GM12874 (cell line): ENCODE results near the gene CCDC149.

ENCODE experiments used
- TF ChIP-seq, protein P1 (sequence below): IDR thresholded peaks from 2 replicates; pipeline ENCODE4 v1.5.1; 2011; ENCODE audit warnings: low read depth, mild to moderate bottlenecking, control low read depth, low read length, moderate library complexity; ENCODE audit not compliant: insufficient read depth

CCDC149 gene

DNA sequence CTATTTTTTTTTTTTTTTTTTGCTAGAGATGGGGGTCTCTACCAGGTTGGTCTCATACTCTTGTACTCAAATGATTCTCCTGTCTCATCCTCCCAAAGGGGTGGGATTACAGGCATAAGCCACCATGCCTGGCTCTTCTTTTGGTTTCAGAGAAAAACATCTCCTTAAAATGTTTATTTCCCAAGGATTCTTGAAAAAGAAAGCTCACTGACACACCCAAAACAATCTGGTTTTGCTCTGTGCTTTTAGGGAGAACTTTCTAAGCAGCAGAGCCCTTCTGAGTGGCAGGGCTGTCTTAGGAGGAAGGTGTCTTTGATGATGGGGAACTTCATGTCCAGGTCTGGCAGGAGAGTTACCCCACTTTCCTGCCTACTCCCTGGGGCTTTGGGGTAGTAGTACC, 116.2 kb downstream of the CCDC149 start:
- TF ChIP-seq, protein P1, sequence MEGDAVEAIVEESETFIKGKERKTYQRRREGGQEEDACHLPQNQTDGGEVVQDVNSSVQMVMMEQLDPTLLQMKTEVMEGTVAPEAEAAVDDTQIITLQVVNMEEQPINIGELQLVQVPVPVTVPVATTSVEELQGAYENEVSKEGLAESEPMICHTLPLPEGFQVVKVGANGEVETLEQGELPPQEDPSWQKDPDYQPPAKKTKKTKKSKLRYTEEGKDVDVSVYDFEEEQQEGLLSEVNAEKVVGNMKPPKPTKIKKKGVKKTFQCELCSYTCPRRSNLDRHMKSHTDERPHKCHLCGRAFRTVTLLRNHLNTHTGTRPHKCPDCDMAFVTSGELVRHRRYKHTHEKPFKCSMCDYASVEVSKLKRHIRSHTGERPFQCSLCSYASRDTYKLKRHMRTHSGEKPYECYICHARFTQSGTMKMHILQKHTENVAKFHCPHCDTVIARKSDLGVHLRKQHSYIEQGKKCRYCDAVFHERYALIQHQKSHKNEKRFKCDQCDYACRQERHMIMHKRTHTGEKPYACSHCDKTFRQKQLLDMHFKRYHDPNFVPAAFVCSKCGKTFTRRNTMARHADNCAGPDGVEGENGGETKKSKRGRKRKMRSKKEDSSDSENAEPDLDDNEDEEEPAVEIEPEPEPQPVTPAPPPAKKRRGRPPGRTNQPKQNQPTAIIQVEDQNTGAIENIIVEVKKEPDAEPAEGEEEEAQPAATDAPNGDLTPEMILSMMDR: no peak

DNA sequence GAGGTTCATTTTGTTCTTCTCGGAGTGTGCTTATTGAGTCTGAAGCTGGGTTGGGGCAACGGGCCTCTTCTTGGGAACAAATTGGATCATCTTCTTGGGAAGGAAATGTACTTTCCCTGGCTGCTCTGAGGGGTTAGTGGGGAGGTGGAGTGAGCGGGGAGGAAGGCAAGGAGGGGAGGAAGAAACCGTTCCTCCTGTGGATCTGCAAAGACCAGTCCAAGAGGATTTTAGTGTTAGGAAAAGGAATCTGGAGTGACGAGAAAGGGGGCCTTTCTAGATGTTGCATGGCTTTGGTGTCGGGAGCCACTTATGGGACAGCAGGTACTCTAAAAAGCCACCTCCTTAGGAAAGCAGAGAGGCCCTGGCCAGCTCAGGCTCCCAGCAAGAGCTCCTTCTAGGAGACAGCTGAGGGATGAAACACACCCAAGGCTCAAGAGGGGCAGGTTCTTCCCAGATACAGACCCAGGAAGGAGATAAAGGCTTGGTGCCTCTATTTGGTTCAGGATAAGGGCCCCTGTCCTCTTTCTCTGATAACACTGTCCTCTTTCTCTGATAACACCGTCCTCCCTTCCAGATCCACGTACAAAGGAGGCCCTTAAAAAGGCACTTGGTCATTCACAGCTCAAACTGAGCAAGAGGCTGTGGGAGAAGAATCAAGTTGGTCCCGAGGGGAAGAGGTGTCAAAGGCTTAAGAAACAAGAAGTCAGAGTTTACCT, 117.0 kb downstream of the CCDC149 start:
- TF ChIP-seq, protein P1: no peak

DNA sequence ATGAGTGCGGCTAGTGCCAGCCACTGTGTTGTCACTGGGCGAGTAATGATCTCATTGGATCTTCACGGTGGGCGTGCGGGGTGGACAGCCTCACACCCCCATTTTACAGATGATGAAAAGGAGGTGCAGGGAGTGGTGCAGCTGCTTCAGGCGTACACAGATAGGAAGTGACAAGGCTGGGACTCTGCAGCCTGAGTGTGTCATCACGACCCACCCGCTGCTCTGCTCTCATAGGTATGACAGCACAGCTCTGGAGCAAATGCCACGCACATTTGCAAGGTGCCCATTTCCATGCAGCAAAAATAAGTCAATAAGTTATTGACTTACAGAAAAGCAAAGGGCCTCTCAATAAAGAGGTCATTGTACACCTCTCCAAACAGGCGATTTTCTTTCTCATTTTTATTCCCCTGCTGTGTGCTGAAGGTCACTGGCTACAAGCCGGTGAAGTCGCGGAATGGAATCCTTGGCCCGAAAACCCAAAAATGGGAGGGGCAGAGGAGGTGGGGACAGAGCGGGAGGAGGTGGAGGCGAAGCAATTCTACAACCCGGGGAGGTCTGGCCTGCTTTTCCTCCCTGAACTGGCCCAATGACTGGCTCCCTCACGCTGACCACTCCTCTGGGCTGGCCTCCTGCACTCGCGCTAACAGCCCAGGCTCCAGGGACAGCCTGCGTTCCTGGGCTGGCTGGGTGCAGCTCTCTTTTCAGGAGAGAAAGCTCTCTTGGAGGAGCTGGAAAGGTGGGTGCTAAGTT, 117.8 kb downstream of the CCDC149 start, which contains the start of gene SOD3:
Gene SOD3, plus strand, starts transcription at position 658 of the 750 bp plus-strand sequence. CDS start 3,949 bp downstream, outside the sequence.
- TF ChIP-seq, protein P1: no peak

DNA sequence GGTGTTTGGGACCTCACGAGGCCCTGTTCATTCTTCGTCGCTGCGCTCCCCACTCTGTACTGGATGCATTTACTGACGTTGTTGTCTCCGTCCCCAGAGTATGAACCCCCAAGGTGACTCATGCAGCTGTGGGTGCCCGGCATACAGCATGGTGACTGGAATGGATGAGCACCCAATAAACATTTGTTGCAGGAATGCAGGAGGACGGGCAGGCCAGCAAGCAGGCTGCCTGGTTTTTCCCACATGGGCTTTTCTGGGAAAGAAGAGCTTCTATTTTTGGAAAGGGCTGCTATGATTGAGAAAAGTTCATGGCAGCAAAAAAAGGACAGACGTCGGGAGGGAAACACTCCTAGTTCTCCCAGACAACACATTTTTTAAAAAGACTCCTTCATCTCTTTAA, 118.4 kb downstream of the CCDC149 start:
- TF ChIP-seq, protein P1: no peak

DNA sequence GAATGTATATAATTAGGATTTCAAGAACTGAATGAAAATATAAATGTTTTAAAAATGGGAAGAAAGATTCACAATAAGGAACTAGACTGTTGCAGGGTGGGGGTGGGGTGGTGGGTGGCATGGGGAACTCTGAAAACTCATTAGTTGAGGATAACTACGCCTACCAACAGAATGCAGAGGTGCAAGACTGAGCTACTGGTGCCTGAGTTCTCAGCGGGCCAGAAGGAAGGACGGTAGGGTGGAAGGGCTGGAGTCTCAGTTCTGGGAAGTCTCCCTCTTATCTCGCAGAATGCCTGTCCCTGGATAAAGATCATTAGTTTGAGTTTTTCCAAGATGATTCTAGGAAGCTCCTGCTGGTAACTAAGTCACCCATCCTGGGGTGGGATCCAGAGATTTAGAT, 118.8 kb downstream of the CCDC149 start:
- TF ChIP-seq, protein P1: no peak

DNA sequence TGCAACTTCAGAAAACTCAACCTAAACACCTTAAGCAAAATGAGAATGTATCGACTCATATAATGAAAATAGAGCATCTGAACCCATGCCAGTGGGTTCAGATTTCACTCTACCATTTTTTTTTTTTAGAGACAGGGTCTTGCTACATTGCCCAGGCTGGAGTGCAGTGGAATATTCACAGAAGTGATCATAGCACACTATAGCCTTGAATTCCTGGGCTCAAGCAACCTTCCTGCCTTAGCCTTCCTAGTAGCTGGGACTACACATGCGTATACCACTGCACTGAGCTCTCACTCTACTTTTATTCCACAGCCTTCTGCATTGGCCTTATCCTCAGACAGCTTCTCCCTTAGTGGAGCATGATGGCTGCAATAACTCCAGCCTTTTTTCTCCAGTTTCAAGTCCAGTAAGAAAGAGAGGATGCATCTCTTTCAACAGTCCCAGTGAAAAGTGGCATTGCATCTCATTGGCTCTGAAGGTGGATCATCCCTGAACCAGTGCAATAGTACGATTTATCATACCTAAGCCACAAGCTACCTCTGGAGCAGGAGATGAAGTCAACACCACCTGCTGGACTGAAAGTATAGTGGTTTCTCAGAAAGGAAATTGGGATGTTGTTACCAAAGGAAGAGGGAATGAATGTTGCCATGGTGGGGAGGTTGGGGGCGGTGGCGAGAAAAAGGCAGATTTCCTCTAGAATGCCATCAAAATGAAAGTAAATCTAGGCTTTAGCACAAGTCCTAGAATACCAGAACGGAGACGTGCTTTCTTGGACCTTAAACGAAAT, 119.4 kb downstream of the CCDC149 start:
- TF ChIP-seq, protein P1: no peak

DNA sequence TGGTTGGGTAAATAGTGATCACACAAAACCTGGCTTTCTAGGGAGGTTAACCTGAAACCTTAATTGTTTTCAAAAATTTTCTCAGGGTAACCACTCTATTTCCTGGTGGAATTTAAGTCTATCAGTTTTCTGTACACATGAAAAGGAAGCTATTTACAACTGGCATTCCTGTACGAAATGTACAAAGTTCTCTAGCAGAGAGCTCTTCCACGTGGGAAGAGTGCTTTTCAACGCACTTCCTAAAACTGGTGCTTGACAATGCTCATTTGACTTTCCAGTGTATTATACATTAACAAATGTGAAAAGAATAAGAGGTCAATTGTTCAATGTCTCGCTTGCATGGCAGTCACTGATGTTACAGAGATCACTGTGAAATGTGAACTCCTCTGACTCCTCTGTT, 120.3 kb downstream of the CCDC149 start:
- TF ChIP-seq, protein P1: no peak
